ENCODE results near the gene IFFO2.

Gene IFFO2

DNA sequence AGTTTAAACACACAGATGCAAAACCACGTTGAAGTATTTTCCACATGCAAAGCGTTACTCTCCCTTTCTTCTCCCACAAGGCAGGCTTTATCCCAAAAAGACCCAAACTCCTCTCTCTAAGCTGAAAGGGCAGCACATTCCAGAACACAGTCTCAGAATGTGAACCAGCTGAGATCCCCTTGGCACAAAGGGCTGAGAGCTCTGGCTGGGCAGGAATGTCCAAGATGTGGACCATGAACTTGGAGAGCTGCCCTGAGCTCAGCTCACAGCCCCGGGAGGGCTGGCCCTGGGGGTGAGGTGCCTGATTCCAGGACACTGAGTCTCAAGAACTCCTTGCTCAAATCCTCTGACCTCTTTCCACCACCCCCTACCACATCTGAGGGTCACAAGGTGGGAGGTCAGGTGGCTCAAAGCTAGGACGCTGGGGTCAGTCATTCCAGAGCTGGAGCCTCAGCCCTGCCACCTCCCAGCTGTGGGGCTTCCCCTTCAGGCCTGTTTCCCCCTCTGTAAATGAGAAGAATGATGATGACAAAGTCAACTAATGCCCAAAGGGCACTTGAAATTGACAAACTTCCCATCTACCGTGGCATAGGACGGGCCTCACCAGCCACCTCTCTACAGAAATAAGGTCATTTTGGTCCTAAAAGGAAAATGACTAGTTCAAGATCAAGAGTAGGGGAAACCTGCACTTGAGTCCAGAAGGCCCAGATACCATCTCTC, 65.6 kb downstream of the IFFO2 start:
- no peak for DNase-seq

DNA sequence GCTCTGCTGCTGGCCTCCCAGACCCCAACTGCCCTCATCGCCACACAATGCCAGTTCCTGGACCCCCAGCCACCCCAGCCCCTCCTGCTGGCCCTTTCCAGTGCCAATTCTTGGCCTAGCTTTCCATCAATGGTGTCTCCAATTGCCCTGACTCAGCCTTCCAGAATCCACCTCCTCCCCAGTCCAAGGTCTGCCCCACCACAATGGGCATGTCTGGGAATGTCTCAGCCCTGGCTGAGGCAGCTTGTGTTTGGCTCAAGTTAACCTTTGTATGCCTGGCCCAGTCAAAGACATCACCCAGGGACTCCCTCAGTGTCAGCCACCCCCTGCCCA, 70.5 kb downstream of the IFFO2 start:
- DNase-seq: no peak

GRCh38 chr1:18885311-18886002, 71.0 kb downstream of the IFFO2 start:
- DNase-seq: no peak

- no peak for DNase-seq
These were observed 71.7 kb downstream of the IFFO2 start for GRCh38 chr1:18884727-18885126.

DNA sequence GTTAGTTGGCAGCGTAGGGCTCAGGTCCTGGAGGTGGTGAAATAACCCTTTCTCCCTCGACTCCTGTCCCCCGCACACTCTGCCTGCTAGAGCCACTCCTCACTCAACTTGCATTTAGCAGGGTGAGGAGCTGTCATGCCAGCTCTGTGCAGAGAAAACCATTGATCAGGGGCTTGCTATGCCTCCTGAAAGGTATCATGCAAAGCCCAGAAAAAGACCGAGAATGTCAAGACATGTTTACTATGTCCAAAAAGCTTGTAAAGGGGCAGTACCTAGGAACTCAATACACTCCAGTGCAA, 72.1 kb downstream of the IFFO2 start:
- DNase-seq: no peak

GRCh38 chr1:18883636-18884418, 72.6 kb downstream of the IFFO2 start:
- peak; percentile 65 to 72 for DNase-seq

DNA sequence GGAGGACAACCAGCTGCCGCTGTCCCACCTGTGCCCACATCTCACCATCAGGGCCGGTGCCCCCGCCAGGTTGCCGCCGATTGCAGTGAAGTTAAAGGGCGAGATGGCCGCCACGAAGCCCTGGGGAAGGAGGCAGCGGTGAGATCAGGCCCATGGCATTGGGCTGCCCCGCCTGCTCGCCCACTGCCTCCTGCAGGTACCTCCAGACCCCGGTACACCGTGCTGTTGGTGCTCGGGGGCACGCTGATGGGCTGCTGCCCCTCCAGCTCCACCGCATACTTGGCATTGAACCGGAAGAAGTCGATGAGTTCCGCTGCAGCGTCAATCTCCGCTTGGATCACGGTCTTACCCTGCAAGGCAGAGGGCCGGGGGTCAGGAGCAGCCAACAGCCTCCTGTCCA, 73.4 kb downstream of the IFFO2 start:
- DNase-seq: no peak

DNA sequence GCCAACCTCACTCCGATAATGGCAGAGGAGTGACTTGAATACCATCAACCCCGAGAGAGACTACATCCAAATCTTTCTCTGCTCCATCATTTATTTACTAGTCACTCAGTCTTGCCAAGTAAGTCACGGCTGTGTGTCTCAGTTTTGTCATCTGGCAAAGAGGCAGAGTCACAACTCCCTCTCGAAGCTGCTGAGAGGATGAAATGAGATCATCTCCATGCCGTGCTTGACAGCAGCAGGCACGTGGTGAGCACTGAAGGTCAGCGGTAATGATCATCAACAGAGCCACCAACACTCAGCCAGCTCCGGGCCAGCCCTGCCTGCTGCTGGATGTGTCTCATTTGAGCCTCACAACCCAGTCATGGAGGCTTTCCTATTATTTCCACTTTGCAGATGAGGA, 74.0 kb downstream of the IFFO2 start:
- DNase-seq: no peak

DNA sequence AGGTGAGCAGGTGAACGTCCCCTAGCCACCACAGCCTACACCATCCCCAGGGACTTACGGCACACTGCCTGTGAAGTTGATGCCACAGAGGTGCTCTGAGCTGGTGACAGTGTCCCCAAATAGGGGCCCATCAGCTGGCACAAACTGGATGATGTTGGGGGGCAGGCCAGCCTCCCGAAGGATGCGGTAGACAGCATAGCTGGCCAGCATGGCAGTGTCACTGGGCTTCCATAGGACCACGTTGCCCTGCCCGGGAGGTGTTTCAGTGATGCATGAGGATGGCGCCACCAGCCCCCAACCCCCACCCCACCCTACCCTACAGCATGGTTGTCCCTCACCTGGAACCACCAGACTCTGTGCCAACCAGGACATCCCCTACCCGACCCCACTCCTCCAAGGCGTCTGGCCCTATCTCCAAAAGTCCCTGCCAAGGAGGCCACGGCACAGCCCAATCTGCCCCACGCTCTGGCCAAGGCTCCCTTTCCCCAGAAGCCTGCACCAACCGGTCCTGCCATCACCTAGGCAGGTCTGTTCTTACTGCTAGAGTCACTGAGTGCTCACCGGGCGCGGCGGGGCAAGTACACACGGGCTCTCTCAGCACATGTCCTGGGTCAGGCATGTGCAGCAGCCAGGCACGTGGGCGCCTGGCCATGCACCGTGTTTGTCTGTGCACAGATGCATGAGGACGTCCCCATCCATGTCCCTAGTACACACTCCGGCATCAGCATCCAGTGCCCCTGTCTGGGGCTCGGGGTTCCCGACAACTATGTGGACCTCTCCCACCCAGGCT, 74.6 kb downstream of the IFFO2 start:
- DNase-seq: no peak

GRCh38 chr1:18881164-18881563, 75.3 kb downstream of the IFFO2 start:
- DNase-seq: no peak

- no peak for DNase-seq
These were observed 75.9 kb downstream of the IFFO2 start for GRCh38 chr1:18880585-18880984.

DNA sequence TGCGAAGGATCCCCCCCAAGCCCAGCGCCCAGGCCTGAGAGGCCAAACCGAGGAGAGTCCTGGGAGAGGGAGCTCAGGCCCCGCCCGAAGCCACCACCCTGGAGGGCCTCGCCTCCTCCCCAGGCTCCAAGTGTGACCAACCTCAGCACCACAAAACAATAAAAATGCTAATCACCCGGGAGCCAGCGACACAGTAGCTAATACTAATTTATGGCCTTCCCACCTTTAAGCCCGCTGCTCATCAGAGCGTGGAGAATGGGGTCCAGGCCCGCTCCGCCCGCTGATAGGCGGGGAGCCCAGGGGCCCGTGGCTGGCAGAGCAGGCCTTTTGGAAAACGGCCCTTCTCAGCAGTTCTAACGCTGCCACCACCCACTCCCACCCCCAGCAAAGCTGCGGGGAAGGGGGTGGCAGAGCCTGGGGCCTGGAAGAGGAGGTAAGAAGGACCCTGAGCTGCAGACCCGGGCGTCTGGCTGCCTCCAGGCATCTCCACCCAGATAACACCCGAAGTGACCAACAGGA, 76.6 kb downstream of the IFFO2 start:
- no peak for DNase-seq

DNA sequence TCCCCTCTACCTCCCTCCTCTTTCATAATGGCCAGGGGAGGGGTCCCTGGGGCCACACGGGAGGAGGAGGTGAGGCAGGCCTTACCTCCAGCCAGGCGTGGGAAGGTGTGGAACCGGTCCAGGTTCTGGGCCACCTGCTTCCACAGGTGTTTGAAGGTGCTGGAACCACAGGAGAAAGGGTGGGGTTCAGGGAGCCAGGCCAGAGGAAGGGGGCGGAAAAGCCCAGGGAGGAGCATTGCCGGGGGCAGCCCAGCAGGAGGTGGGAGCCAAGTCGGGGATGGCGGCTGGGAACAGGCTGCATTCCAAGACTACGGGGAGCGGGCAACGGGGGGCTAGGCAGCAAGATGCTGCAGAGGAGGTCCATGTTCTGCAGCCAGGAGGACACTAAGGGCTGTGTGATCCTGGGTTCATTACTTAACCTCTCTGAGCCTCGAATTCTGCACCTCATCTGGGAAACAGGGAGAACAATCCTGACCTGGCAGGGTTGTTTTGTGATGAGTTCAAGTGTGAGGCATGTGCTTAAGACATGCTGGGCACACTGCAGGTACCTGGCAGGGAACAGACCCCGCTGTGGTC, 77.2 kb downstream of the IFFO2 start:
- no peak for DNase-seq

DNA sequence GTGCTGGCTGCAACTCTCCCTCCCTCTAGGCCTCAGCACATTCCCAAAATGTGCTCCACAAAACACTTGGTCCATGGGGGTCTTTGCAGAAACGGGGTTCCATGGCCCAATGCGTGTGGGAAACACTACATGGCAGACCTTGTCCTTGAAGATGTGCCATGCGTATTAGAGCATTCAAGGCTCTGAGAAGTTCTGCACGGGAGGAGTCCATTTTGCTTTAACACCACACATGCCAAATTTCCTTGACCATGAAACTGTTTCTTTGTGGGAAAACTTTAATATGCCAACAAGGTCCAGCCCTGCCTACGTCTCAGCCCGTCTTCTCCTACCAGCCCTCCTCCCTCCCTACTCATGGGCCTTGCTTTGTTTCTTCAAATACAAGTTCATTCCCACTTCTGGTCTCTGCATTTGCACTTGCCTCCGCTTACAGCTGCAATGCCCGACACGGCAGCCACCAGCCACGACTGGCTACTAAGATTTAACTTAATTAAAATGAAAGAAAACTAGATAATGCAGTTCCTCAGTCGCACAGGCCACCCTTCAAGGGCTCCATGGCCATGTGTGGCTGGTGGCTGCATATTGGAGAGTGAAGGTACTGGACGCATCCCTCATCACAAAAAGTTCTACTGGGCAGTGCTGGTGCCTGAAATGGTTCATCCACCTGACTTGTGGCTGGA, 77.8 kb downstream of the IFFO2 start:
- DNase-seq: no peak

GRCh38 chr1:18877282-18877681, 79.2 kb downstream of the IFFO2 start:
- DNase-seq: no peak

GRCh38 chr1:18876210-18876609, 80.3 kb downstream of the IFFO2 start:
- DNase-seq: no peak

- no peak for DNase-seq
These were observed 80.7 kb downstream of the IFFO2 start for GRCh38 chr1:18875796-18876128.

- DNase-seq: peak; percentile 56 to 67
These were observed 81.2 kb downstream of the IFFO2 start for GRCh38 chr1:18875107-18875795.

DNA sequence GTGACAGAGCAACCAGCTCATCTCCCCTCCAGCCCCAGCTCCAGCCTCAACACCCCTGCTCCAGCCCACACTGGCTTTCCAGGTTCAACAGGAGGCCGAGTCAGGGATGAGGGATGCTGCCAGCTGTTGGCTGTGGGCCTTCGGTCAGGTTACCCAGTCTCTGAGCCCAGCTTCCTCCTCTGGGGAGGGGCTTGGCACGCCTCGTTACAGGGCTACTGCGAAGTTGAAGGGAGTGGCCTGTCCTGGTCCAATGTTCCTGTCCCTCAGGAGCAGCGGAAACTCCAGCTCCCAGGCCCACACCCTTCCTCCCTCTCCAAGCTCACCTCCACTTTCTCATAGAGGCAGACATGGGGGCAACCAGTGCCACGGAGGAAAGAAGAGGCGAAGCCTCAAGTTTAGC, 81.9 kb downstream of the IFFO2 start:
- DNase-seq: no peak

GRCh38 chr1:18874036-18874435, 82.4 kb downstream of the IFFO2 start:
- no peak for DNase-seq

DNA sequence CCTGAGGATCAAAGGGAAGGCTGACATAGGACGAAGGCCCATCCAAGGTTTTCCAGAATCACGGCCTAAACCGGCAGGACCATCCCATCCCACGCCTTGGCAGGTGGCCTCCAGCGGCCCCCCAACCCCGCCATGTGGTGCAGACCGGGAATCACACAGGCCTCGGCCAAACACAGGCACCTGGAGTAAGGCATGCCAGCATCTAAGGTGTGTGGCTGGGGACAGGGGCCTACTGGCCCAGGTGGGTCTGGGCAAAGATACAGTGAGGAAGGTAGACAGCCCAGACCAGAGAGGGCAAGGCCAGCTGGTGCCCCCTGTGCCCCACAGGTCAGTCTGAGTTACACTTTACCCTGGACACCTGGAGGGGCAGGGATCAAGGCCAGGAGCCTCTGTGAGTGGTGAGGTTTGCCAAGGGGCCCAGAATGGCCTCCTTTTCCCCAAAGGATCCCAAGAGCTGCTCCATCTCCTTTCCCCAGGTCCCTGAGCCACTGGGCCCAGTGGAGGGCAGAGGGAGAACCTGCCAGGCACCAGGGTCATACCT, 84.3 kb downstream of the IFFO2 start:
- DNase-seq: no peak
